Nephron progenitor cell (in vitro differentiated cells): ENCODE data around the gene TRAT1.

Source experiments
- DNase-seq: peaks from one replicate; pipeline ENCODE4 v3.0.0; 2021
- H3K27ac Mint-ChIP-seq: 2 replicates; pipeline ENCODE4 v1.8.0; 2021; ENCODE audit warnings: mild to moderate bottlenecking, moderate library complexity, mixed read lengths
- H3K27me3 Mint-ChIP-seq: 2 replicates; pipeline ENCODE4 v1.8.0; 2021; ENCODE audit warnings: mild to moderate bottlenecking, low read depth, mixed read lengths; ENCODE audit not compliant: poor library complexity
- H3K36me3 Mint-ChIP-seq: 2 replicates; pipeline ENCODE4 v1.8.0; 2021; ENCODE audit warnings: low read depth, mixed read lengths
- H3K4me1 Mint-ChIP-seq: 2 replicates; pipeline ENCODE4 v1.8.0; 2021; ENCODE audit warnings: mixed read lengths
- H3K4me3 Mint-ChIP-seq: 2 replicates; pipeline ENCODE4 v1.8.0; 2021; ENCODE audit warnings: mild to moderate bottlenecking, moderate library complexity, mixed read lengths
- H3K9me3 Mint-ChIP-seq: 2 replicates; pipeline ENCODE4 v1.8.0; 2021; ENCODE audit warnings: mild to moderate bottlenecking, moderate library complexity, mixed read lengths
- TF ChIP-seq, protein P1 (sequence below): fragments of 200-600 bp; sonication (generic); IDR thresholded peaks from 2 replicates; pipeline ENCODE4 v1.5.0; 2021; ENCODE audit warnings: antibody characterized with exemption

TRAT1 gene

DNA sequence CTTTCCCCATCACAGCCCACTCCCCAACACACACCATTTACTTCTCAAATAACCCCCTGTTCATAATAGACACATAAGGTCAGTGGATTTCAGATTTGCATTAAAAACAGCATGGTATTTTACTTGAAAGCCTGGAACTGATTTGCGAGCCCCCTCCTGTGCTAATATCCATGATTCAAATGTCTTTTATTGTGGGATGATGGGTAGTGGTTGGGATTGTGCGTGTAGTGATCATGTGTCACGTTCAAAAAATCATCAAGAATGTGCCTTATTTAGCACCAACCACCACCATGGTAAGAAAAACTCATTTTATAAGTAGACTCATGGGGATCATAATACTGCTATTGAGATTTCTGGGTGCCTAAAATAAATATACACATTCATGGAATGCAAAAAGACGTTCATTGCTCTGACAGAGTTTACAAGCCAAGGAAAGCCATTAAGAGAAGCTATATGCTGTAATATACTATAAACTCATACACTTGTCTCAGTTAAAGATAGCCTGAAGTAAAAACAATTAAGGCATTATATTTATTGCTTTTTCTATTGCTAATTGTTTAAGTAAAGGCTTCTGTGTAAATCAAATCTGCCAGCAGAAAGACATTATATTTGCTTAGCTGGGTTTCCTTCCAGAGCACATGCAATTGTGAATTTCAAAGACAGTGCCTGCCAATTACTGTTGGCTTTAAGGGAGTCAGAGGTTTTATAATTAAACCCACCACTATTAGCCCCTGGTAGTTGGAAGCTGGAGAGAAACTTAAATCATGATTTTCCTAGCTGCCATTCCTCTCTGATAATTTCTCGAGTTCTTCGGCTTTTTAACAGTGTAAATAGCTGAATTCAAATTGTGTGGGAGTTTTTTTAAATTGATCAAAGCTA lies 4.0 kb downstream of the TRAT1 start:
- TF ChIP-seq, protein P1, sequence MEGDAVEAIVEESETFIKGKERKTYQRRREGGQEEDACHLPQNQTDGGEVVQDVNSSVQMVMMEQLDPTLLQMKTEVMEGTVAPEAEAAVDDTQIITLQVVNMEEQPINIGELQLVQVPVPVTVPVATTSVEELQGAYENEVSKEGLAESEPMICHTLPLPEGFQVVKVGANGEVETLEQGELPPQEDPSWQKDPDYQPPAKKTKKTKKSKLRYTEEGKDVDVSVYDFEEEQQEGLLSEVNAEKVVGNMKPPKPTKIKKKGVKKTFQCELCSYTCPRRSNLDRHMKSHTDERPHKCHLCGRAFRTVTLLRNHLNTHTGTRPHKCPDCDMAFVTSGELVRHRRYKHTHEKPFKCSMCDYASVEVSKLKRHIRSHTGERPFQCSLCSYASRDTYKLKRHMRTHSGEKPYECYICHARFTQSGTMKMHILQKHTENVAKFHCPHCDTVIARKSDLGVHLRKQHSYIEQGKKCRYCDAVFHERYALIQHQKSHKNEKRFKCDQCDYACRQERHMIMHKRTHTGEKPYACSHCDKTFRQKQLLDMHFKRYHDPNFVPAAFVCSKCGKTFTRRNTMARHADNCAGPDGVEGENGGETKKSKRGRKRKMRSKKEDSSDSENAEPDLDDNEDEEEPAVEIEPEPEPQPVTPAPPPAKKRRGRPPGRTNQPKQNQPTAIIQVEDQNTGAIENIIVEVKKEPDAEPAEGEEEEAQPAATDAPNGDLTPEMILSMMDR = no peak
- H3K27me3 Mint-ChIP-seq = no peaks in the 10 kb centered on the region
- H3K4me3 Mint-ChIP-seq = no peak overlapping the region
- no peak overlapping the region for H3K27ac Mint-ChIP-seq
- DNase-seq = no peak
- no peaks in the 10 kb centered on the region for H3K9me3 Mint-ChIP-seq
- no peaks in the 10 kb centered on the region for H3K36me3 Mint-ChIP-seq
- no peaks in the 10 kb centered on the region for H3K4me1 Mint-ChIP-seq

DNA sequence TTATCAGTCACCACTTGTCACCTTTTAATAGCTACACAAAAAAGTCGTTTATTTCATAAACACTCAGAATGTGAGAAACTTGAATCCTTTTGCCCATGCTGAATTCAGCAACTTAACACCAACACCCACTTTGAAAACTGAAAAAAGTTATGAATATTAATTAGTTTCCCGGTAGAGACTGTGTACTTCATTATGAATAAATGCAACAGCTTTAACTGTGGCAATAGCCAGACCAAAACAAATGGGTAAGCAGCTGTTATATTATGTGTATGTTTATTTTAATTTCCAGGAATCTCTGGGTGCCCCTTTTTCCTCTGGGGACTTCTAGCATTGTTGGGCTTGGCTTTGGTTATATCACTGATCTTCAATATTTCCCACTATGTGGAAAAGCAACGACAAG lies 7.8 kb downstream of the TRAT1 start:
- no peak overlapping the region for H3K27ac Mint-ChIP-seq
- H3K9me3 Mint-ChIP-seq = no peaks in the 10 kb centered on the region
- H3K4me1 Mint-ChIP-seq = no peaks in the 10 kb centered on the region
- H3K27me3 Mint-ChIP-seq = no peaks in the 10 kb centered on the region
- no peaks in the 10 kb centered on the region for H3K36me3 Mint-ChIP-seq
- H3K4me3 Mint-ChIP-seq = no peak overlapping the region
- TF ChIP-seq, protein P1 = no peak
- no peak for DNase-seq

DNA sequence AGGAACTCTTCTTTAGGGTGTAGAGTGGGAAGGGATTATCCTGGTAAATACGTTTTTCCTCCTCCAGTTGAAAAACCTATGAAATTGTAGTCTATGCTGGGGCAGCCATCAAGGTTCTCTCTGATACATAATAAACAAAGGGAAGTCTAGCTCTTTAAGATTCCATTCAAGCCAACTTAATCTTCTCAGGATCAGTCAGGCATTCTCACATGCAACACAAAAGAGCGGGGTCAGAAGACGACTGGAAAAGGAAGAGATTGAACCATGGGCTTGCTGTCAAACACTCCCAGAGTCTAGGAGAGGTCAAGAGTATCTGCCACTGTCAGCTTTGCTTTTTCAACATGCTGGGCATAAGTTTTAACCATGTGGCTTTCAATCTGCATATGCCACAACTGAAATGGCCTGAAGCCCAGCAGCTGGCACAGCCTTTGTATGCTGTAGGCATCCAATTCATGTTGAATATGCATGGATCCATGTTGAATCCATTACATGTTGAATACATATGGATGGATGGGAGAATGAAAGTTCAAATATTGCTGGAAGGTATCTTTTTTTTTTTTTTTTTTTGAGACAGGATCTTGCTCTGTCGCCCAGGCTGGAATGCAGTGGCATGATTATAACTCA lies 8.5 kb downstream of the TRAT1 start:
- no peaks in the 10 kb centered on the region for H3K4me1 Mint-ChIP-seq
- H3K9me3 Mint-ChIP-seq = no peaks in the 10 kb centered on the region
- H3K36me3 Mint-ChIP-seq = no peaks in the 10 kb centered on the region
- H3K27ac Mint-ChIP-seq = no peak overlapping the region
- no peak for DNase-seq
- TF ChIP-seq, protein P1 = no peak
- H3K4me3 Mint-ChIP-seq = no peak overlapping the region
- H3K27me3 Mint-ChIP-seq = peaks cover 2% of the 10 kb centered on the region

DNA sequence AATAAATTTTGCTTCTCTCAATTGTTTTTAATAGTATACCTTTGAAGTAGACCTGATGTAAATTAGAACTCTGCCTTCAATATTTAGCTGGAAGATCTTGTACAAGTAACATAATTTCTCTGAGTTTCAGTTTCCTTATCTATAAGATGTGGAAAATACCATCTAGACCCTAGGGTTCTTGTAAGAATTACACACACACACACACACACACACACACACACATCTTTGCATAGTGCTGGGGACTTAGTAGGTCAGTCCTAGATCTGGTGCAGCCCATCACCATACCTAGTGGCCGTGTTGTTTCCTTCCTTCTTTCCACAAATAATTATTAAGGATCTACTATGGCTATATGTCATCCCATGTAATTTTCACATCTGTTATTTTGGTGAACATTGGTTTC lies 11.0 kb downstream of the TRAT1 start:
- no peaks in the 10 kb centered on the region for H3K9me3 Mint-ChIP-seq
- H3K27ac Mint-ChIP-seq = no peak overlapping the region
- H3K27me3 Mint-ChIP-seq = peaks cover 6% of the 10 kb centered on the region
- no peaks in the 10 kb centered on the region for H3K36me3 Mint-ChIP-seq
- H3K4me1 Mint-ChIP-seq = no peaks in the 10 kb centered on the region
- DNase-seq = no peak
- TF ChIP-seq, protein P1 = no peak
- no peak overlapping the region for H3K4me3 Mint-ChIP-seq

DNA sequence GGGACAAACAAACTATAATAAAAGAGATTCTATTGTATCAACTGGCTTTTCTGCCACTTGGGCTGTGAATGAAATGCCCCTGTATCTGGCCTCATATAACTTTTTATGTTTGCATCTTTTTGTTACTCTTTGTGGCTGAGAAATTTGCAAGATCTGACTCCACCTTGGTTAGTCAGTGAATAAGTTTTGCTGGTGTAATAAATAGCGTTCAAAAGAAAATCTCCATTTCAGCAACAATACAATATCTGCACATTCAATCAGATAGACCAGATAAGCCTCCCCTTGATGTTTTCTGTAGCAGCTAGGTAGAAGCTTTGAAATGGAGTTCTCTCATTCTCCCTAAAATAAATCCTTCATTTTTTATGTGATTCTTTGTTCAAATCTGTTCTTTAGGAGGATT lies 12.0 kb downstream of the TRAT1 start:
- H3K27me3 Mint-ChIP-seq = peaks cover 6% of the 10 kb centered on the region
- H3K27ac Mint-ChIP-seq = no peak overlapping the region

More for the DNA sequence above, 12.0 kb downstream of the TRAT1 start:
- Mint-ChIP-seq H3K36me3 (no peaks in the 10 kb centered on the region), H3K9me3 (no peaks in the 10 kb centered on the region), H3K4me1 (no peaks in the 10 kb centered on the region), H3K4me3 (no peak overlapping the region)
- TF ChIP-seq, protein P1 = no peak
- no peak for DNase-seq
